HepG2 (cell line): ENCODE measurements around the gene SOST. TPM values are rescaled to one million over a fixed set of nuclear protein-coding genes. Genes with fewer than 3 reads are reported as not detected.

Experiments used
- AKAP8 ChIP-seq: sonication (generic); formaldehyde crosslinking; IDR thresholded peaks from 2 replicates; pipeline ENCODE4 v1.5.1; 2020; ENCODE audit warnings: mild to moderate bottlenecking, missing genetic modification reagents
- ARID2 ChIP-seq: sonication (generic); formaldehyde crosslinking; IDR thresholded peaks from 2 replicates; pipeline ENCODE4 v1.8.1; 2022; ENCODE audit warnings: mild to moderate bottlenecking, missing genetic modification reagents, borderline replicate concordance
- EHMT2 ChIP-seq: fragments of 200-600 bp; sonication (generic); IDR thresholded peaks from 2 replicates; pipeline ENCODE4 v1.7.0; 2017; ENCODE audit warnings: antibody characterized with exemption, low read depth, low read length, borderline replicate concordance
- ETV6 ChIP-seq: sonication (generic); formaldehyde crosslinking; conservative IDR thresholded peaks from 2 replicates; pipeline ENCODE4 v1.4.0; 2020; ENCODE audit warnings: missing genetic modification reagents
- GPN1 ChIP-seq: sonication (generic); formaldehyde crosslinking; IDR thresholded peaks from 2 replicates; pipeline ENCODE4 v1.5.1; 2020; ENCODE audit warnings: missing genetic modification reagents, borderline replicate concordance
- HIVEP1 ChIP-seq: sonication (generic); formaldehyde crosslinking; IDR thresholded peaks from 2 replicates; pipeline ENCODE4 v1.4.0; 2020; ENCODE audit warnings: mild to moderate bottlenecking, missing genetic modification reagents
- HMGA1 ChIP-seq: sonication (generic); formaldehyde crosslinking; conservative IDR thresholded peaks from 2 replicates; pipeline ENCODE4 v1.4.0; 2020; ENCODE audit warnings: missing genetic modification reagents
- MATR3 ChIP-seq: sonication (generic); formaldehyde crosslinking; IDR thresholded peaks from 2 replicates; pipeline ENCODE4 v1.4.0; 2020; ENCODE audit warnings: missing genetic modification reagents
- MED1 ChIP-seq: sonication (generic); formaldehyde crosslinking; IDR thresholded peaks from 2 replicates; pipeline ENCODE4 v1.4.0; 2020; ENCODE audit warnings: missing genetic modification reagents
- NAIF1 ChIP-seq: sonication (generic); formaldehyde crosslinking; IDR thresholded peaks from 2 replicates; pipeline ENCODE4 v1.5.0; 2020; ENCODE audit warnings: mild to moderate bottlenecking, missing genetic modification reagents, borderline replicate concordance
- NBN ChIP-seq: fragments of 450-650 bp; conservative IDR thresholded peaks from 2 replicates; pipeline ENCODE4 v1.6.1; 2017
- PAF1 ChIP-seq: IDR thresholded peaks from 2 replicates; pipeline ENCODE4 v1.6.1; 2016; ENCODE audit warnings: missing genetic modification reagents, missing compliant biosample characterization
- SP4 ChIP-seq: sonication (generic); formaldehyde crosslinking; IDR thresholded peaks from 2 replicates; pipeline ENCODE4 v1.8.1; 2023; ENCODE audit warnings: mild to moderate bottlenecking, missing genetic modification reagents
- SRY ChIP-seq: sonication (generic); formaldehyde crosslinking; IDR thresholded peaks from 2 replicates; pipeline ENCODE4 v1.8.0; 2022; ENCODE audit warnings: mild to moderate bottlenecking, missing genetic modification reagents
- ZMYM2 ChIP-seq: sonication (generic); formaldehyde crosslinking; IDR thresholded peaks from 2 replicates; pipeline ENCODE4 v1.8.0; 2022; ENCODE audit warnings: mild to moderate bottlenecking, missing genetic modification reagents
- ZNF232 ChIP-seq: sonication (generic); formaldehyde crosslinking; IDR thresholded peaks from 2 replicates; pipeline ENCODE4 v1.4.0; 2020; ENCODE audit warnings: missing genetic modification reagents, borderline replicate concordance
- ZNF234 ChIP-seq: sonication (generic); formaldehyde crosslinking; conservative IDR thresholded peaks from 2 replicates; pipeline ENCODE4 v1.5.1; 2020; ENCODE audit warnings: mild to moderate bottlenecking, missing genetic modification reagents
- ZNF777 ChIP-seq: sonication (generic); formaldehyde crosslinking; IDR thresholded peaks from 2 replicates; pipeline ENCODE4 v1.4.0; 2020; ENCODE audit warnings: missing genetic modification reagents
- polyA plus RNA-seq, 8 experiments: library from polyadenylated mRNA; depleted of rRNA in 3 of 8; stranded (reverse) in 7 of 8; unstranded in 1 of 8; fragments of >200 nt; fragmentation: Illumina TruSeq in 4 of 8; extraction: Trizol in 4 of 8; gene quantifications; 2 replicates each; pipeline versions ENCODE4 v1.2.1 to v1.2.3, GENCODE V29; 2011 to 2016; ENCODE audit warnings: low read depth in 4 of 8, missing spikeins in 1 of 8, mixed read lengths in 1 of 8; ENCODE audit not compliant: insufficient read depth in 1 of 8
- total RNA-seq, 5 experiments: library from RNA; depleted of rRNA; stranded (reverse); fragments of >200 nt; fragmentation: Illumina TruSeq; extraction: Trizol; gene quantifications; 2 replicates each; pipeline ENCODE4 v1.2.3, GENCODE V29; 2016; ENCODE audit warnings: low read depth in 1 of 5
- TF ChIP-seq, protein P1 (sequence below): sonication (generic); formaldehyde crosslinking; IDR thresholded peaks from 2 replicates; pipeline ENCODE4 v1.5.1; 2020; ENCODE audit warnings: mild to moderate bottlenecking, missing genetic modification reagents, moderate library complexity
- TF ChIP-seq, protein P2 (sequence below): sonication (generic); formaldehyde crosslinking; IDR thresholded peaks from 2 replicates; pipeline ENCODE4 v1.8.0; 2022; ENCODE audit warnings: mild to moderate bottlenecking, missing genetic modification reagents, borderline replicate concordance
- TF ChIP-seq, protein P3 (sequence below): sonication (generic); formaldehyde crosslinking; IDR thresholded peaks from 2 replicates; pipeline ENCODE4 v1.8.1; 2023; ENCODE audit warnings: missing genetic modification reagents, inconsistent platforms, borderline replicate concordance
- TF ChIP-seq, protein P4 (sequence below): IDR thresholded peaks from 2 replicates; pipeline ENCODE4 v1.6.1; 2016
- TF ChIP-seq, protein P5 (sequence below): sonication (generic); formaldehyde crosslinking; IDR thresholded peaks from 2 replicates; pipeline ENCODE4 v1.5.0; 2020; ENCODE audit warnings: mild to moderate bottlenecking, missing genetic modification reagents, borderline replicate concordance

SOST gene
- total and polyA plus RNA-seq, 2 of the 13 experiments (the other 11 are each of a cell fraction or from before 2014, with no cell fraction given) = not detected

DNA sequence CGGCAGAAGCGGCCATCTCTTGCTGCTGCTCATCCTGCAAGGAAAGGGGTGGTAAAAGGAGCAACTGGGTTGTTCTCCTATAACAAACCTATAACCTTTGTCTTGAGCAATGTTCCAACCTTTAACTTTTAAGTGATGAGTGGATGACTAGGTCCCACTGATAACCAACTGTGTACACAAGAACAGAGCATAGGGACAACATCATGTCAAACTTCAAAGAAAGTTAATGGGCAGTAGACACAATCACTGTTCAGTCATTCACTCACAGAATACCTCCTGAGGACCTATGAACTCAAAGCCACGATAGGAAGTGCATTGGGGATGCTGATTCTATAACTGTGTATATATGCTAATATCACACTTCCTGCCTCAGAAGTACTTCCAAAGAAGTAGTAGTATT lies 43.3 kb upstream of the SOST start (continued):
- TF ChIP-seq, protein P1, sequence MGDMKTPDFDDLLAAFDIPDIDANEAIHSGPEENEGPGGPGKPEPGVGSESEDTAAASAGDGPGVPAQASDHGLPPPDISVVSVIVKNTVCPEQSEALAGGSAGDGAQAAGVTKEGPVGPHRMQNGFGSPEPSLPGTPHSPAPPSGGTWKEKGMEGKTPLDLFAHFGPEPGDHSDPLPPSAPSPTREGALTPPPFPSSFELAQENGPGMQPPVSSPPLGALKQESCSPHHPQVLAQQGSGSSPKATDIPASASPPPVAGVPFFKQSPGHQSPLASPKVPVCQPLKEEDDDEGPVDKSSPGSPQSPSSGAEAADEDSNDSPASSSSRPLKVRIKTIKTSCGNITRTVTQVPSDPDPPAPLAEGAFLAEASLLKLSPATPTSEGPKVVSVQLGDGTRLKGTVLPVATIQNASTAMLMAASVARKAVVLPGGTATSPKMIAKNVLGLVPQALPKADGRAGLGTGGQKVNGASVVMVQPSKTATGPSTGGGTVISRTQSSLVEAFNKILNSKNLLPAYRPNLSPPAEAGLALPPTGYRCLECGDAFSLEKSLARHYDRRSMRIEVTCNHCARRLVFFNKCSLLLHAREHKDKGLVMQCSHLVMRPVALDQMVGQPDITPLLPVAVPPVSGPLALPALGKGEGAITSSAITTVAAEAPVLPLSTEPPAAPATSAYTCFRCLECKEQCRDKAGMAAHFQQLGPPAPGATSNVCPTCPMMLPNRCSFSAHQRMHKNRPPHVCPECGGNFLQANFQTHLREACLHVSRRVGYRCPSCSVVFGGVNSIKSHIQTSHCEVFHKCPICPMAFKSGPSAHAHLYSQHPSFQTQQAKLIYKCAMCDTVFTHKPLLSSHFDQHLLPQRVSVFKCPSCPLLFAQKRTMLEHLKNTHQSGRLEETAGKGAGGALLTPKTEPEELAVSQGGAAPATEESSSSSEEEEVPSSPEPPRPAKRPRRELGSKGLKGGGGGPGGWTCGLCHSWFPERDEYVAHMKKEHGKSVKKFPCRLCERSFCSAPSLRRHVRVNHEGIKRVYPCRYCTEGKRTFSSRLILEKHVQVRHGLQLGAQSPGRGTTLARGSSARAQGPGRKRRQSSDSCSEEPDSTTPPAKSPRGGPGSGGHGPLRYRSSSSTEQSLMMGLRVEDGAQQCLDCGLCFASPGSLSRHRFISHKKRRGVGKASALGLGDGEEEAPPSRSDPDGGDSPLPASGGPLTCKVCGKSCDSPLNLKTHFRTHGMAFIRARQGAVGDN (CRISPR knock-in tag) = no peak
- peak; percentile 89 for TF ChIP-seq ARID2
- no peak for TF ChIP-seq ZNF777 (CRISPR knock-in tag)
- peak; percentile 40; the same call in 1 of the 2 replicates for TF ChIP-seq SP4 (CRISPR knock-in tag)
- TF ChIP-seq ZNF234 (CRISPR knock-in tag) = no peak
- TF ChIP-seq, protein P2, sequence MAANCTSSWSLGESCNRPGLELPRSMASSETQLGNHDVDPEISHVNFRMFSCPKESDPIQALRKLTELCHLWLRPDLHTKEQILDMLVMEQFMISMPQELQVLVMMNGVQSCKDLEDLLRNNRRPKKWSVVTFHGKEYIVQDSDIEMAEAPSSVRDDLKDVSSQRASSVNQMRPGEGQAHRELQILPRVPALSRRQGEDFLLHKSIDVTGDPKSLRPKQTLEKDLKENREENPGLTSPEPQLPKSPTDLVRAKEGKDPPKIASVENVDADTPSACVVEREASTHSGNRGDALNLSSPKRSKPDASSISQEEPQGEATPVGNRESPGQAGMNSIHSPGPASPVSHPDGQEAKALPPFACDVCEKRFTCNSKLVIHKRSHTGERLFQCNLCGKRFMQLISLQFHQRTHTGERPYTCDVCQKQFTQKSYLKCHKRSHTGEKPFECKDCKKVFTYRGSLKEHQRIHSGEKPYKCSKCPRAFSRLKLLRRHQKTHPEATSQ (CRISPR knock-in tag) = peak; percentile 91
- TF ChIP-seq EHMT2 = no peak; the same call in 1 of the 2 replicates
- TF ChIP-seq NAIF1 (CRISPR knock-in tag) = no peak
- no peak for TF ChIP-seq HMGA1 (CRISPR knock-in tag)
- no peak for TF ChIP-seq ZMYM2 (CRISPR knock-in tag)
- peak; percentile 54 for TF ChIP-seq MED1 (CRISPR knock-in tag)
- no peak for TF ChIP-seq GPN1 (CRISPR knock-in tag)
- no peak for TF ChIP-seq AKAP8 (CRISPR knock-in tag)
- no peak for TF ChIP-seq PAF1 (CRISPR knock-in tag)
- no peak for TF ChIP-seq HIVEP1
- TF ChIP-seq ZNF232 (CRISPR knock-in tag) = no peak
- TF ChIP-seq, protein P3, sequence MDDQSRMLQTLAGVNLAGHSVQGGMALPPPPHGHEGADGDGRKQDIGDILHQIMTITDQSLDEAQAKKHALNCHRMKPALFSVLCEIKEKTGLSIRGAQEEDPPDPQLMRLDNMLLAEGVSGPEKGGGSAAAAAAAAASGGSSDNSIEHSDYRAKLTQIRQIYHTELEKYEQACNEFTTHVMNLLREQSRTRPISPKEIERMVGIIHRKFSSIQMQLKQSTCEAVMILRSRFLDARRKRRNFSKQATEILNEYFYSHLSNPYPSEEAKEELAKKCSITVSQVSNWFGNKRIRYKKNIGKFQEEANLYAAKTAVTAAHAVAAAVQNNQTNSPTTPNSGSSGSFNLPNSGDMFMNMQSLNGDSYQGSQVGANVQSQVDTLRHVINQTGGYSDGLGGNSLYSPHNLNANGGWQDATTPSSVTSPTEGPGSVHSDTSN = no peak
- no peak for TF ChIP-seq NBN
- no peak for TF ChIP-seq SRY (CRISPR knock-in tag)
- TF ChIP-seq MATR3 (CRISPR knock-in tag) = no peak
- TF ChIP-seq, protein P4, sequence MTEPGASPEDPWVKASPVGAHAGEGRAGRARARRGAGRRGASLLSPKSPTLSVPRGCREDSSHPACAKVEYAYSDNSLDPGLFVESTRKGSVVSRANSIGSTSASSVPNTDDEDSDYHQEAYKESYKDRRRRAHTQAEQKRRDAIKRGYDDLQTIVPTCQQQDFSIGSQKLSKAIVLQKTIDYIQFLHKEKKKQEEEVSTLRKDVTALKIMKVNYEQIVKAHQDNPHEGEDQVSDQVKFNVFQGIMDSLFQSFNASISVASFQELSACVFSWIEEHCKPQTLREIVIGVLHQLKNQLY (CRISPR knock-in tag) = peak; percentile 76
- TF ChIP-seq ETV6 (CRISPR knock-in tag) = no peak
- TF ChIP-seq, protein P5, sequence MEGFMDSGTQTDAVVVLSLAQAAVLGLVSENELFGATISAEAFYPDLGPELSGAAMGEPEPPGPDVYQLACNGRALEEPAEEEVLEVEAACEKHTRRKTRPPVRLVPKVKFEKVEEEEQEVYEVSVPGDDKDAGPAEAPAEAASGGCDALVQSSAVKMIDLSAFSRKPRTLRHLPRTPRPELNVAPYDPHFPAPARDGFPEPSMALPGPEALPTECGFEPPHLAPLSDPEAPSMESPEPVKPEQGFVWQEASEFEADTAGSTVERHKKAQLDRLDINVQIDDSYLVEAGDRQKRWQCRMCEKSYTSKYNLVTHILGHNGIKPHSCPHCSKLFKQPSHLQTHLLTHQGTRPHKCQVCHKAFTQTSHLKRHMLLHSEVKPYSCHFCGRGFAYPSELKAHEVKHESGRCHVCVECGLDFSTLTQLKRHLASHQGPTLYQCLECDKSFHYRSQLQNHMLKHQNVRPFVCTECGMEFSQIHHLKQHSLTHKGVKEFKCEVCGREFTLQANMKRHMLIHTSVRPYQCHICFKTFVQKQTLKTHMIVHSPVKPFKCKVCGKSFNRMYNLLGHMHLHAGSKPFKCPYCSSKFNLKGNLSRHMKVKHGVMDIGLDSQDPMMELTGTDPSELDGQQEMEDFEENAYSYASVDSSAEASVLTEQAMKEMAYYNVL (CRISPR knock-in tag) = peak; percentile 40; the same call in 1 of the 2 replicates
